Measurements from ENCODE around the gene C10orf62. TPM values are rescaled to one million over a fixed set of nuclear protein-coding genes. Genes with fewer than 3 reads are reported as not detected.

The C10orf62 gene
- total RNA-seq, 1 experiment from 2014 or later, result not detected

DNA sequence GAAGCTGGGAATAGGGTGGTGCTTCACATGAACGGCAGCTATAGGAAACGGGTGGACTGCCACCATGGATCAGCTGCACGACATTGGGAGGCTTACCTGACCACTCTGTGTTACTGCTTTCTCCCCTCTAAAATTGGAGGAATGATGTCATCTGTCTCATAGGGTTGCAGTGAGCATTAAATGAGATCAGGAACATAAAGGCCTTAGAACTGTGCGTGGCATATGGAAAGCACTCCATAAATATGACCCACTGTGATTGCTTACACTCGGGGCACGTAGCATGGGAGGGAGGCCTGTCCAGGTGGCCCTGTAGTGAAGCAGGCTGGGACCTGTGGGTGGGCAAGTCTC lies 9.7 kb downstream of the C10orf62 start:
- Mint-ChIP-seq H3K9me3 (ENCODE audit: unreplicated experiment) (no peaks in the 10 kb centered on the region), H3K36me3 (ENCODE audit: insufficient read depth, unreplicated experiment) (no peaks in the 10 kb centered on the region), H3K4me1 (ENCODE audit: low read depth, unreplicated experiment) (peaks cover 18% of the 10 kb centered on the region), H3K27ac (ENCODE audit: unreplicated experiment) (no peak overlapping the region), H3K27me3 (ENCODE audit: insufficient read depth, unreplicated experiment) (no peaks in the 10 kb centered on the region), H3K4me3 (ENCODE audit: unreplicated experiment) (no peak overlapping the region)
- H3K27me3 ChIP-seq (replicated peaks; ENCODE audit: control insufficient read depth, insufficient read depth, low read length), result no peaks in the 10 kb centered on the region
- ChIA-PET CTCF (no interaction called here), POLR2A (no interaction called here)
- H3K4me3 ChIP-seq (ENCODE audit: low read depth, low read length), result no peak overlapping the region
- no peaks in the 10 kb centered on the region for H3K4me1 ChIP-seq
- TF ChIP-seq, protein P1, sequence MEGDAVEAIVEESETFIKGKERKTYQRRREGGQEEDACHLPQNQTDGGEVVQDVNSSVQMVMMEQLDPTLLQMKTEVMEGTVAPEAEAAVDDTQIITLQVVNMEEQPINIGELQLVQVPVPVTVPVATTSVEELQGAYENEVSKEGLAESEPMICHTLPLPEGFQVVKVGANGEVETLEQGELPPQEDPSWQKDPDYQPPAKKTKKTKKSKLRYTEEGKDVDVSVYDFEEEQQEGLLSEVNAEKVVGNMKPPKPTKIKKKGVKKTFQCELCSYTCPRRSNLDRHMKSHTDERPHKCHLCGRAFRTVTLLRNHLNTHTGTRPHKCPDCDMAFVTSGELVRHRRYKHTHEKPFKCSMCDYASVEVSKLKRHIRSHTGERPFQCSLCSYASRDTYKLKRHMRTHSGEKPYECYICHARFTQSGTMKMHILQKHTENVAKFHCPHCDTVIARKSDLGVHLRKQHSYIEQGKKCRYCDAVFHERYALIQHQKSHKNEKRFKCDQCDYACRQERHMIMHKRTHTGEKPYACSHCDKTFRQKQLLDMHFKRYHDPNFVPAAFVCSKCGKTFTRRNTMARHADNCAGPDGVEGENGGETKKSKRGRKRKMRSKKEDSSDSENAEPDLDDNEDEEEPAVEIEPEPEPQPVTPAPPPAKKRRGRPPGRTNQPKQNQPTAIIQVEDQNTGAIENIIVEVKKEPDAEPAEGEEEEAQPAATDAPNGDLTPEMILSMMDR (IDR thresholded peaks at IDR 0.05; ENCODE audit: insufficient read depth in 1 of 2, low read depth in 1 of 2, low read length in 1 of 2, severe bottlenecking in 1 of 2, unreplicated experiment in 1 of 2), result no peak
- BruUV-seq (replicated peaks), result no TSS peak
- intact Hi-C loops (cut with micrococcal nuclease; ENCODE audit: unreplicated experiment), result no loop called here
- DNase-seq, result no peak
- H3K36me3 ChIP-seq (ENCODE audit: control insufficient read depth, insufficient read depth, low read length), result no peaks in the 10 kb centered on the region
- H3K9me3 ChIP-seq, result no peaks in the 10 kb centered on the region

DNA sequence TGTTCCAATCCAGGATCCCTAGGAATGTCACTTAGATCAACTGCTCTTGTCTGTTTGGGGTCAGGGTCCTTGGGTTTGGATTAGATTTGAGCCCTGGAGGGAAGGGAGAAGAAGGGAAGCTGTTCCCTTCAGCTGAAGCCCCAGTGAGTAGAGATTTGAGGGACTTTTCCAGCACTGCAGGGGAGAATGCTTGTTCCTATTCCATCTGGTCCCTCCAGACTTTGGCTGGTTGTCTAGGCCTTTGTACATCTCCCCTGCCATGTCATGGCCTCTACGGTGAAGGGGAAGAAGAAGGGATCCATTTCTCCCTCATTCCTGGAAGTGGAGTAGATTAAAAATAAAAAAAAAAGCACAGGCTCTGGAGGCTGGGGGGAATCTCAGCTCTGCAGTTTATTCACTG lies 11.1 kb downstream of the C10orf62 start:
- H3K36me3 Mint-ChIP-seq (ENCODE audit: insufficient read depth, unreplicated experiment), result no peaks in the 10 kb centered on the region
- H3K4me3 Mint-ChIP-seq (ENCODE audit: unreplicated experiment), result no peak overlapping the region
- H3K27me3 Mint-ChIP-seq (ENCODE audit: insufficient read depth, unreplicated experiment), result no peaks in the 10 kb centered on the region
- no peaks in the 10 kb centered on the region for H3K9me3 ChIP-seq
- H3K27me3 ChIP-seq (replicated peaks; ENCODE audit: control insufficient read depth, insufficient read depth, low read length), result no peaks in the 10 kb centered on the region
- POLR2A ChIA-PET, result no interaction called here
- CTCF ChIA-PET, result interaction anchor here (1.9 kb wide), 1 partner anchor 29 kb away, joined by 6 read pairs; no protein-coding TSS in a partner anchor
- BruUV-seq (replicated peaks), result no TSS peak
- DNase-seq, result no peak
- TF ChIP-seq, protein P1 (IDR thresholded peaks at IDR 0.05; ENCODE audit: insufficient read depth in 1 of 2, low read depth in 1 of 2, low read length in 1 of 2, severe bottlenecking in 1 of 2, unreplicated experiment in 1 of 2), result no peak
- H3K4me1 ChIP-seq, result no peaks in the 10 kb centered on the region
- intact Hi-C loops (cut with micrococcal nuclease; ENCODE audit: unreplicated experiment), result no loop called here
- H3K36me3 ChIP-seq (ENCODE audit: control insufficient read depth, insufficient read depth, low read length), result no peaks in the 10 kb centered on the region
- no peaks in the 10 kb centered on the region for H3K9me3 Mint-ChIP-seq (ENCODE audit: unreplicated experiment)
- H3K4me1 Mint-ChIP-seq (ENCODE audit: low read depth, unreplicated experiment), result peaks cover 18% of the 10 kb centered on the region
- H3K27ac Mint-ChIP-seq (ENCODE audit: unreplicated experiment), result no peak overlapping the region
- no peak overlapping the region for H3K4me3 ChIP-seq (ENCODE audit: low read depth, low read length)

DNA sequence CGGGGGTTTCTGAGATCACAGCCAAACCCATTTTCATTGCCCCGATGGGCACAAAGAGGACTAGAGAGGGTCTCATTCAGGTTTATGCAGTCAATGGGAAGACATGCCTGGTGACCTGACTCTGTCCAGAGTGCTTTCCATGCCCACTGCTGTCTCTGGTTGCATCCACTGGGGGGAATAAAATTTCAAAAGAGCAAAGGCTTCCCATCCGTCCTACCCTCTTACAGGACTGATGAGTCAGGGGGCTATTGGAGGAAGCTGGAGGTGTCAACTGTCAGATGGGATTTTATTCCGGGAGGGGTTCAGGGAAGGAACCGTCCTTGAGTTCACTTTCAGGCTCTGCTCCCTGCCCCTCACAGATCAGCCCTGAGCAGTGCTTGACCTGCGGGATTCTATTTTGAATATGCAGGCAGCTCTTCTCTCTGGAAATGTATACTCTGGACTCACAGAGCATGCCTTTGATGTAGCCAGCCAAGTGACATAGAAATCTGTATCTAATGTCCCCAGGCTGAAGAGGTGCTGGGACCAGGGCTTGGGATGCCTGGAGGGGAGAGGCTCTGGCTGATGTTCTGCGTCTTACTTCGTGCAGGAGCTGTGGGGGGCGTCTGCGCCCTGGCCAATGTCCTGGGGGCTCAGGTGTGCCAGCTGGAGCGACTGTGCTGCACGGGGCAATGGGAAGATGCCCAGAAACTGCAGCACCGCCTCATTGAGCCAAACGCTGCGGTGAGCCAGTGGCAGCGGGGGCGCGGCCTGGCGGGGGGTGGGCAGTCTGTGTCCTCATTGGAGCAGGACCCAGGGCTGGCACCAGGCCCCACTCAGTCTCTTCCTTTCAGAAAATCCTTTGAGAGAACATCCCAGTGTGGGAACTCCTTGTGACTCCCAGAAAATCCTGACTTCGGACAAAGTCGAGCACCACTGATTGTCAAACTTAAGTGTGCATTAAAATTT lies 12.0 kb downstream of the C10orf62 start:
- Histone ChIP-seq H3K36me3 (ENCODE audit: control insufficient read depth, insufficient read depth, low read length) (no peaks in the 10 kb centered on the region), H3K4me1 (no peaks in the 10 kb centered on the region), H3K9me3 (no peaks in the 10 kb centered on the region), H3K4me3 (ENCODE audit: low read depth, low read length) (no peak overlapping the region), H3K27me3 (replicated peaks; ENCODE audit: control insufficient read depth, insufficient read depth, low read length) (no peaks in the 10 kb centered on the region)
- intact Hi-C loops (cut with micrococcal nuclease; ENCODE audit: unreplicated experiment), result no loop called here
- TF ChIP-seq, protein P1 (IDR thresholded peaks at IDR 0.05; ENCODE audit: insufficient read depth in 1 of 2, low read depth in 1 of 2, low read length in 1 of 2, severe bottlenecking in 1 of 2, unreplicated experiment in 1 of 2), result no peak
- POLR2A ChIA-PET, result no interaction called here
- CTCF ChIA-PET, result interaction anchor here (1.9 kb wide), 1 partner anchor 30 kb away, joined by 6 read pairs; no protein-coding TSS in a partner anchor
- H3K9me3 Mint-ChIP-seq (ENCODE audit: unreplicated experiment), result no peaks in the 10 kb centered on the region
- BruUV-seq (replicated peaks), result no TSS peak
- H3K27ac Mint-ChIP-seq (ENCODE audit: unreplicated experiment), result no peak overlapping the region
- no peaks in the 10 kb centered on the region for H3K27me3 Mint-ChIP-seq (ENCODE audit: insufficient read depth, unreplicated experiment)
- no peaks in the 10 kb centered on the region for H3K36me3 Mint-ChIP-seq (ENCODE audit: insufficient read depth, unreplicated experiment)
- H3K4me1 Mint-ChIP-seq (ENCODE audit: low read depth, unreplicated experiment), result peaks cover 12% of the 10 kb centered on the region
- DNase-seq, result no peak
- no peak overlapping the region for H3K4me3 Mint-ChIP-seq (ENCODE audit: unreplicated experiment)

All from Caco-2 (cell line).